ENCODE results near the gene PDGFC. TPM values are rescaled to one million over a fixed set of nuclear protein-coding genes. Genes with fewer than 3 reads are reported as not detected.

Gene PDGFC
- total and polyA plus RNA-seq, 2 of the 13 experiments (the other 11 are each of a cell fraction or from before 2014, with no cell fraction given), result 4.6 to 9.1 TPM

DNA sequence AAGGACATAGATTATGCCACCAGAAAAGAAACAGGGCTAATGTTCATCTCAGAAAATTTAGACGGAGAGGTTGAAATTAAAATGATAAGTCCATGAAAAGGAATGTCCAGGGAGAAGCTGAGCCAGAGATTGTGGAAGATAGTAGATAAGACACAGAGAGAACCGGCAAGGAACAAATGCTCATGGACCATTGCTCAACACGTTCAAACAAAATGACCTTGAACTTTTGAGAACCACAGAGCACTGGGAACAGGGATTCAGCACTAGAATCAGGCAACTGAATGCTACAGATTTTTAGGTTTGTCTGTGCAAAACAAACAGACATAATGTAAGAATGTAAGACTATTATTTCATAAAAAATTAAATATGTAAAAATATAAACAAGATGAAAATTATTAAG lies 206.3 kb downstream of the PDGFC start (continued):
- TF ChIP-seq, protein P1, sequence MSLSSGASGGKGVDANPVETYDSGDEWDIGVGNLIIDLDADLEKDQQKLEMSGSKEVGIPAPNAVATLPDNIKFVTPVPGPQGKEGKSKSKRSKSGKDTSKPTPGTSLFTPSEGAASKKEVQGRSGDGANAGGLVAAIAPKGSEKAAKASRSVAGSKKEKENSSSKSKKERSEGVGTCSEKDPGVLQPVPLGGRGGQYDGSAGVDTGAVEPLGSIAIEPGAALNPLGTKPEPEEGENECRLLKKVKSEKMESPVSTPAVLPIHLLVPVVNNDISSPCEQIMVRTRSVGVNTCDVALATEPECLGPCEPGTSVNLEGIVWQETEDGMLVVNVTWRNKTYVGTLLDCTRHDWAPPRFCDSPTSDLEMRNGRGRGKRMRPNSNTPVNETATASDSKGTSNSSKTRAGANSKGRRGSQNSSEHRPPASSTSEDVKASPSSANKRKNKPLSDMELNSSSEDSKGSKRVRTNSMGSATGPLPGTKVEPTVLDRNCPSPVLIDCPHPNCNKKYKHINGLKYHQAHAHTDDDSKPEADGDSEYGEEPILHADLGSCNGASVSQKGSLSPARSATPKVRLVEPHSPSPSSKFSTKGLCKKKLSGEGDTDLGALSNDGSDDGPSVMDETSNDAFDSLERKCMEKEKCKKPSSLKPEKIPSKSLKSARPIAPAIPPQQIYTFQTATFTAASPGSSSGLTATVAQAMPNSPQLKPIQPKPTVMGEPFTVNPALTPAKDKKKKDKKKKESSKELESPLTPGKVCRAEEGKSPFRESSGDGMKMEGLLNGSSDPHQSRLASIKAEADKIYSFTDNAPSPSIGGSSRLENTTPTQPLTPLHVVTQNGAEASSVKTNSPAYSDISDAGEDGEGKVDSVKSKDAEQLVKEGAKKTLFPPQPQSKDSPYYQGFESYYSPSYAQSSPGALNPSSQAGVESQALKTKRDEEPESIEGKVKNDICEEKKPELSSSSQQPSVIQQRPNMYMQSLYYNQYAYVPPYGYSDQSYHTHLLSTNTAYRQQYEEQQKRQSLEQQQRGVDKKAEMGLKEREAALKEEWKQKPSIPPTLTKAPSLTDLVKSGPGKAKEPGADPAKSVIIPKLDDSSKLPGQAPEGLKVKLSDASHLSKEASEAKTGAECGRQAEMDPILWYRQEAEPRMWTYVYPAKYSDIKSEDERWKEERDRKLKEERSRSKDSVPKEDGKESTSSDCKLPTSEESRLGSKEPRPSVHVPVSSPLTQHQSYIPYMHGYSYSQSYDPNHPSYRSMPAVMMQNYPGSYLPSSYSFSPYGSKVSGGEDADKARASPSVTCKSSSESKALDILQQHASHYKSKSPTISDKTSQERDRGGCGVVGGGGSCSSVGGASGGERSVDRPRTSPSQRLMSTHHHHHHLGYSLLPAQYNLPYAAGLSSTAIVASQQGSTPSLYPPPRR (CRISPR knock-in tag; IDR thresholded peaks at IDR 0.05; ENCODE audit: borderline replicate concordance), result no peak
- no peak for TF ChIP-seq ZNF878 (CRISPR knock-in tag; IDR thresholded peaks at IDR 0.05)
- TF ChIP-seq, protein P2, sequence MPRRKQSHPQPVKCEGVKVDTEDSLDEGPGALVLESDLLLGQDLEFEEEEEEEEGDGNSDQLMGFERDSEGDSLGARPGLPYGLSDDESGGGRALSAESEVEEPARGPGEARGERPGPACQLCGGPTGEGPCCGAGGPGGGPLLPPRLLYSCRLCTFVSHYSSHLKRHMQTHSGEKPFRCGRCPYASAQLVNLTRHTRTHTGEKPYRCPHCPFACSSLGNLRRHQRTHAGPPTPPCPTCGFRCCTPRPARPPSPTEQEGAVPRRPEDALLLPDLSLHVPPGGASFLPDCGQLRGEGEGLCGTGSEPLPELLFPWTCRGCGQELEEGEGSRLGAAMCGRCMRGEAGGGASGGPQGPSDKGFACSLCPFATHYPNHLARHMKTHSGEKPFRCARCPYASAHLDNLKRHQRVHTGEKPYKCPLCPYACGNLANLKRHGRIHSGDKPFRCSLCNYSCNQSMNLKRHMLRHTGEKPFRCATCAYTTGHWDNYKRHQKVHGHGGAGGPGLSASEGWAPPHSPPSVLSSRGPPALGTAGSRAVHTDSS (CRISPR knock-in tag; conservative IDR thresholded peaks at IDR 0.05), result no peak
- TF ChIP-seq, protein P3, sequence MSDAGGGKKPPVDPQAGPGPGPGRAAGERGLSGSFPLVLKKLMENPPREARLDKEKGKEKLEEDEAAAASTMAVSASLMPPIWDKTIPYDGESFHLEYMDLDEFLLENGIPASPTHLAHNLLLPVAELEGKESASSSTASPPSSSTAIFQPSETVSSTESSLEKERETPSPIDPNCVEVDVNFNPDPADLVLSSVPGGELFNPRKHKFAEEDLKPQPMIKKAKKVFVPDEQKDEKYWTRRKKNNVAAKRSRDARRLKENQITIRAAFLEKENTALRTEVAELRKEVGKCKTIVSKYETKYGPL (CRISPR knock-in tag; IDR thresholded peaks at IDR 0.05), result no peak
- no peak for TF ChIP-seq ZNF256 (CRISPR knock-in tag; conservative IDR thresholded peaks at IDR 0.05)
- TF ChIP-seq HNRNPH1 (optimal IDR thresholded peaks at IDR 0.05; ENCODE audit: low read depth, low read length), result no peak
- TF ChIP-seq NAIF1 (CRISPR knock-in tag; IDR thresholded peaks at IDR 0.05; ENCODE audit: borderline replicate concordance), result no peak
- TF ChIP-seq, protein P4, sequence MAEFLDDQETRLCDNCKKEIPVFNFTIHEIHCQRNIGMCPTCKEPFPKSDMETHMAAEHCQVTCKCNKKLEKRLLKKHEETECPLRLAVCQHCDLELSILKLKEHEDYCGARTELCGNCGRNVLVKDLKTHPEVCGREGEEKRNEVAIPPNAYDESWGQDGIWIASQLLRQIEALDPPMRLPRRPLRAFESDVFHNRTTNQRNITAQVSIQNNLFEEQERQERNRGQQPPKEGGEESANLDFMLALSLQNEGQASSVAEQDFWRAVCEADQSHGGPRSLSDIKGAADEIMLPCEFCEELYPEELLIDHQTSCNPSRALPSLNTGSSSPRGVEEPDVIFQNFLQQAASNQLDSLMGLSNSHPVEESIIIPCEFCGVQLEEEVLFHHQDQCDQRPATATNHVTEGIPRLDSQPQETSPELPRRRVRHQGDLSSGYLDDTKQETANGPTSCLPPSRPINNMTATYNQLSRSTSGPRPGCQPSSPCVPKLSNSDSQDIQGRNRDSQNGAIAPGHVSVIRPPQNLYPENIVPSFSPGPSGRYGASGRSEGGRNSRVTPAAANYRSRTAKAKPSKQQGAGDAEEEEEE (CRISPR knock-in tag; IDR thresholded peaks at IDR 0.05; ENCODE audit: borderline replicate concordance), result no peak
- TF ChIP-seq ZNF749 (CRISPR knock-in tag; IDR thresholded peaks at IDR 0.05; ENCODE audit: borderline replicate concordance), result no peak
- TF ChIP-seq, protein P5, sequence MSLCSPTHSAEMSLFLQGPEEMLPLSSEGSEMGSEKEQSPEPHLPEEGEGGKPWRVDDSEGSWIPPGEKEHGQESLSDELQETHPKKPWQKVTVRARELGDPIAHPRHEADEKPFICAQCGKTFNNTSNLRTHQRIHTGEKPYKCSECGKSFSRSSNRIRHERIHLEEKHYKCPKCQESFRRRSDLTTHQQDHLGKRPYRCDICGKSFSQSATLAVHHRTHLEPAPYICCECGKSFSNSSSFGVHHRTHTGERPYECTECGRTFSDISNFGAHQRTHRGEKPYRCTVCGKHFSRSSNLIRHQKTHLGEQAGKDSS (CRISPR knock-in tag; IDR thresholded peaks at IDR 0.05; ENCODE audit: borderline replicate concordance, low read depth), result peak; percentile 47; the same call in 1 of the 2 replicates
- TF ChIP-seq RARG (CRISPR knock-in tag; IDR thresholded peaks at IDR 0.05; ENCODE audit: low read depth), result no peak
- TF ChIP-seq RARA (CRISPR knock-in tag; IDR thresholded peaks at IDR 0.05), result peak; percentile 88
- no peak for TF ChIP-seq HMGA1 (CRISPR knock-in tag; conservative IDR thresholded peaks at IDR 0.05)
- no peak for TF ChIP-seq SRSF4 (IDR thresholded peaks at IDR 0.05; ENCODE audit: low read depth, low read length, poor library complexity, severe bottlenecking)
- TF ChIP-seq TRIM24 (CRISPR knock-in tag; IDR thresholded peaks at IDR 0.05), result no peak
- no peak for TF ChIP-seq KDM6A (CRISPR knock-in tag; IDR thresholded peaks at IDR 0.05; ENCODE audit: low read depth)
- no peak for TF ChIP-seq RFXAP (CRISPR knock-in tag; IDR thresholded peaks at IDR 0.05; ENCODE audit: borderline replicate concordance)
- TF ChIP-seq RBFOX2 (IDR thresholded peaks at IDR 0.05; ENCODE audit: low read depth, low read length), result no peak
- peak; percentile 62; the same call in 1 of the 2 replicates for TF ChIP-seq GFI1 (CRISPR knock-in tag; IDR thresholded peaks at IDR 0.05; ENCODE audit: borderline replicate concordance)
- TF ChIP-seq ZNF709 (CRISPR knock-in tag; IDR thresholded peaks at IDR 0.05), result no peak
- no peak for TF ChIP-seq ZNF83 (CRISPR knock-in tag; IDR thresholded peaks at IDR 0.05; ENCODE audit: borderline replicate concordance)
- TF ChIP-seq PHB2 (IDR thresholded peaks at IDR 0.05; ENCODE audit: partially characterized antibody), result no peak

All from HepG2 (cell line).